D721Med (cell line): ENCODE results near the gene FDXR.

Source experiments
- DNase-seq: peaks from one replicate; pipeline ENCODE4 v3.0.0; 2011; ENCODE audit warnings: low spot score; ENCODE audit not compliant: insufficient read length
- FAIRE-seq: peaks from 2 replicates; lab custom pipeline; 2011; peaks lifted over from hg19 to GRCh38; lab: Jason Lieb, UNC
- TF ChIP-seq, protein P1 (sequence below): IDR thresholded peaks from 2 replicates; pipeline ENCODE4 v1.5.1; 2012; ENCODE audit warnings: mild to moderate bottlenecking, control low read depth; ENCODE audit not compliant: insufficient read depth; ENCODE audit errors: missing control alignments

Gene FDXR

DNA sequence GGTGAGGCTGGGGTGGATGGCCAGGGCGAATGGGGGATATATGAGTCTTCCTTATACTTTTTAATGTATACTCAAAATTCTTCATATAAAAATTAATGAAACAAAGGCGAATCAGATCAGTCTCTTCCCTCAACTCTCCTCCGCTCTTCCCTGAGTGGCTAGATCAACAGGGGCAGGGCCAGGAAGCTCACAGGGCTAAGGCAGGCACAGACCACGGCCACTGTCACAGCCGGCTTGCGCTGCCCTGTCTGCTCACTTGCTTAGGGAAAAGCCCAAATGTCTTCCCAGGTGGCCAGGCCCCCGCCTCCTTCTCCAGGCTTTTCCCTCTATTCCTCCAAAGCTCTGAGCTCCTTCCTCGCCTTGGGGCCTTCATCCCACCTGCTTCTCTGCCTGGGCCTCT, 19.1 kb downstream of the FDXR start:
- FAIRE-seq = no peak
- no peak for DNase-seq
- TF ChIP-seq, protein P1, sequence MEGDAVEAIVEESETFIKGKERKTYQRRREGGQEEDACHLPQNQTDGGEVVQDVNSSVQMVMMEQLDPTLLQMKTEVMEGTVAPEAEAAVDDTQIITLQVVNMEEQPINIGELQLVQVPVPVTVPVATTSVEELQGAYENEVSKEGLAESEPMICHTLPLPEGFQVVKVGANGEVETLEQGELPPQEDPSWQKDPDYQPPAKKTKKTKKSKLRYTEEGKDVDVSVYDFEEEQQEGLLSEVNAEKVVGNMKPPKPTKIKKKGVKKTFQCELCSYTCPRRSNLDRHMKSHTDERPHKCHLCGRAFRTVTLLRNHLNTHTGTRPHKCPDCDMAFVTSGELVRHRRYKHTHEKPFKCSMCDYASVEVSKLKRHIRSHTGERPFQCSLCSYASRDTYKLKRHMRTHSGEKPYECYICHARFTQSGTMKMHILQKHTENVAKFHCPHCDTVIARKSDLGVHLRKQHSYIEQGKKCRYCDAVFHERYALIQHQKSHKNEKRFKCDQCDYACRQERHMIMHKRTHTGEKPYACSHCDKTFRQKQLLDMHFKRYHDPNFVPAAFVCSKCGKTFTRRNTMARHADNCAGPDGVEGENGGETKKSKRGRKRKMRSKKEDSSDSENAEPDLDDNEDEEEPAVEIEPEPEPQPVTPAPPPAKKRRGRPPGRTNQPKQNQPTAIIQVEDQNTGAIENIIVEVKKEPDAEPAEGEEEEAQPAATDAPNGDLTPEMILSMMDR = no peak

DNA sequence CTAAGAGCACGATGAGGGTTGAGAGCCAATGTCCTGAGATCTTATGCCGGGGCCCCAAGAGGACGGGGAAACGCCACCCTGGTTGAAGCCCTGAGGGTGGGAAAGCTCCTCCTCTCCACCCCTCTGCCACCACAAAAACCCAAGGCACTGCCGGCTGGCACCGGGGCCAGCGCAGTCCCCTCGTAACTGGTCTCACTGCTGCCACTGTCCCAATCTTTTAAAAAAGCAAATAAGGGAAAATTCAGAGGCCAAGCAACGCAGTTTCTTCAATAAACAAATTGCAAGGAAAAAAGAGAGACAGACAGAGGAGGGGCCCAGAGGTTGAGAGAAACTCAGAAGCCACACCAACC, 19.8 kb downstream of the FDXR start:
- FAIRE-seq (no peak), DNase-seq (no peak)
- TF ChIP-seq, protein P1 = no peak

DNA sequence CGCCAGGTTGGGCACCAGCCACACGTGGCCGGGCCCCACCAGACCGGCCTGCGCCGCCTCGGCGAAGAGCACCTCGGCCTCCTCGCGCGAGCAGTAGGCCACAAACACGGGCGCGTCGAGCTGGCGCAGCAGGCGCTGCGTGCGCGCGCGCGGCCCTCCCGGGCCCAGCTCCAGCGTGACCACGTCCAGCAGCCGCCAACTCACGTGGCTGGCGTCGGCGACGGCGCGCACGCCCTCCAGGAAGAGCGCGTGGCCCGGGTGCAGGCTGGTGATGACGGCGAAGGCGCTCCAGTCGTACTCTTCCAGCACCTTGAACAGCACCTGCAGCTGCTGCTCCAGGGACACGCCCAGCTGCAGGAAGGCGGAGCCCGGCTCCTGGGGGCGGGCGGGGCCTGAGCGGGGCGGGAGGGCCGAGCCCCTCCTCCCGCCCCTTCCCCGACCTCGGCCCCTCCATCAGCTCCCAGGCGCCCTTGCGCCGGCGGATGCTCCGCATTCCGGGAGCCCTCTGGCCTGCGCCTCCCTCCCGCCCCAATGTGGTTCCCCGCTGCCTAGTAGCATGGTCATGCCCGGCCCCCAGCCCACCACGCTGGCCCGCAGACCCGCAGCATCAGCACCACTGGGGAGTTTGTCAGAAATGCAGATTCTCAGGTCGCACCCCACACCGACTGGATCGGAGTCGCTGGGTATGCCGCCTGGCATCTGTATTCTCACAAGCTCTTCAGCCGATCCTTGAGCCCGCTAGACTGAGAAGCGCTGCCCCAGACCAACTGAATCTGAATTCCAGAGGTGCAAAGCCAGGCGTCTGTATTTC, 20.4 kb downstream of the FDXR start:
- DNase-seq (peak; percentile 57), FAIRE-seq (no peak)
- TF ChIP-seq, protein P1 = no peak

DNA sequence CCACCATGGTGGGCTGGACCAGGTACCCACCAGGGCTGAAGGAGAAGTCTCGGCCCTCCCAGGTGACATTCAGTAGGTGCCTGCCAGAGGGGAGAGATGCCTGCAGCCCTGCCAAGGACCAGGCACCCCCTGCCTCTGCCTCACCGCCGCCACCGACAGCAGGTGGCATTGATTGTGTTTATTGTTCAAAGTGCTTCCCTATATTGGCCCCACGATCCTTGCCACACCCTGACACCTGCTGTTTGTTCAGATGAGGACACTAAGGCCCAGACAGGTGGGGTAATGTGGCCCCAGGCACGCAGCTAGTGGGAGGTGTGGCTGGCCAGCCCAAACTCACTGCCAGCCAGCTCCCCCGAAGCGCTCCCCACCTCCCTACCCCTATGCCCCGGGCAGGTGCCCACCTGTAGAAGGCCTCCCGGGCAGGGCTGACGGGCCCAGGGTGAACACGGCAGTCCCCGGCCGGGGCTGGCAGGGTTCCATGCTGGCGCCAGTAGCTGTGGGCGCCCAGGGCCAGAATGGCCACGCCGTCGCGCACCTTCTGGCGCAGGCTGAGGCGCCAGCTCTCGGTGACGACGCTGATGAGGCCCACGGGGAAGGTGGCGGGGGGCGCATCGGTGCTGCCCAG, 21.1 kb downstream of the FDXR start:
- FAIRE-seq = no peak
- TF ChIP-seq, protein P1 = no peak
- DNase-seq = no peak

DNA sequence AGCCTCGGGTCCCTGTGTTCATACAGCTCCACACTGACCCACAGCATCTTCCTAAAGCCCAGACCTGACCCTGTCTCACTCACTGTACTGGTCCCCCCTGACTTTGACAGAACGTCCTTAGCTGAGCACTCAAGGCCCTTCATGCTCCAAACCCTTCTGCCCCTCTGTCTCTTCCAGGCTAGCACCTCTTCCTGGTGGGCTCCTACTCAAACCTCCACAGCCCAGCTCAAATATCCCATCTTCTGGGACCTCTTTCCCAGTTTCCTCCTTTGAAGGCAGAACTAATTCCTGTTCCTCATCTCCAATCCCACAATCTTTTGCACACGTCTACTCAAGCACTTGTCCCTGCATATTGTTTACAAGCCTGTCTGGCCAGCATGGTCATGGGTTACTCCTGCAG, 21.9 kb downstream of the FDXR start:
- TF ChIP-seq, protein P1 = no peak
- FAIRE-seq (no peak), DNase-seq (no peak)

DNA sequence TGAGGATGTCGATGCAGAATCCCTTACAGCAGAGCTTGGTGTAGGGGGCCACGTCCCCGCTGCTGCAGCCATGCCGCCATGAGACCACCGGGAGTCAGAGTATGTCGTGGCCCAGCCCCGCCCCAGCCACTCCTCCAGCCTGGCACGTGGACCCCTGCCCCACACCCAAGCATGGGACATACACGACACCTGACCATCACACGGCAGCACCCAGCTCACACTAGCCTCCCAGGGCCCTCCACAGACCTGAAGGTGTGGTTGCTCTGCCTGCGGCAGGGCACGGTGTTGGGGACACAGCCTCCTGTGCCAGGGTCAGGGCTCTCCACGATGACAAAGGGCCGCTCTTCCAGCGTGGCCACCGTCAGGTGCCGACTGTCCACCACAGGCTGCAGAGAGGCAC, 22.5 kb downstream of the FDXR start:
- FAIRE-seq = no peak
- no peak for DNase-seq
- TF ChIP-seq, protein P1 = no peak
